GM18870 (cell line): ENCODE data around the gene FCGBP.
"Not testable (repeated sequence)": the region's sequence is repeated elsewhere in the genome, so short reads cannot be mapped to it uniquely, and the experiment has no call there.

Experiments used
- ATAC-seq: cut with Tn5 transposase; IDR thresholded peaks from one replicate; pipeline ENCODE4 v1.9.1; 2021; ENCODE audit warnings: moderate library complexity; ENCODE audit not compliant: unreplicated experiment

FCGBP gene

DNA sequence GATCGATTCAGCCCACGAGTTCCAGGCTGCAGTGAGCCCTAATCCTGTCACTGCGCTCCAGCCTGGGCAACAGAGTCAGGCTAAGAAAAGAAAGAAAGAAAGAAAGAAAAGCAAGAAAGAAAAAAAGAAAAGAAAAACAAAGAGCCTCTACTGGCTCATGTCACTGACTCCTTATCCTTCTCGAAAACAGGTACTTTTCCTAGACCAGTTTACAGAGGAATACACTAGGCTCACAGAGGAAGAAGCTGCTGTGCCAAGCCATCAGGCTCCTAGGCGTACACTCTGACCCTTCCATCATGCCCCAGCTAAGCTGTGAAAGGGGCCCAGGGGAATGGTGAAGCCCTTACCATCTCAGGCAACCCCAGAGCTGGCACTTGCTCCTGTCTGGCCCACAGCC is 41.9 kb downstream of the FCGBP start:
- not testable (repeated sequence) for ATAC-seq

DNA sequence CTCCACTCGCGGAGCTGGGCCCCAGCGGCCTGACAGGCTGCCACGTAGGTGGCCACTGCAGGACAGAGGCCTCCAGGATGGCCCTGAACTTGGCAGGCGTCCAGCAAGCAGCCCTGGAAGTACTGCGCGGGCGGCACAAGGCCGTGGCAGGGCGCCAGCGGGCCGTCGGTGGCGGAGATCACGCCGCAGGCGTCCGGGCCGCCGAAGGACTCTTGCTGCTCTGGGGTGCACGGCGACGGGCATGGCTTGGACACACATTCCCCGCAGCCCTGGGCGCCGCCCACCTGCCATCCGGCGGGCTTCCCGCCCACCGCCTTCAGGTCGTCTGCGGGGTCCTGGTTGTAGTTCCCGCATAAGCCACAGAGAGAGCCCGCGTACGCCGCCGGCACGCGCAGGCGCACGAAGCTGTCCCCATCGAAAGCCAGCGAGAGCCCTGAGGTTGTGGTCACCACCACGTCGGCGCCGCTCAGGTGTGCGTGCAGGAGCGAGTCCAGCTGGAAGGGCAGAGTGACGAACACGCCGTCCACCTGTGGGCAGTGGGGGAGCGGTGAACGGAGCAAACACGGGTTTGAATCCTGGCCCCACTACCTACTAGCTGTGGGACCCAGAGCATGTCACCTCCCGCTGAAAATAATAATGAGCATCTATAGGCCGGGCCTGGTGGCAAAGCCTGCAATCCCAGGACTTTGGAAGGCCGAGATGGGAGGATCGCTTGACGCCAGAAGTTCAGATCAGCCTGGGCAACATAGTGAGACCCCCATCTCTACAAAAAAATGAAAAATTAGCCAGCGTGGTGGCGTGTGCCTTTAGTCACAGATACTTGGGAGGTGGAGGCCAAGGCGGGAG is 42.6 kb downstream of the FCGBP start:
- not testable (repeated sequence) for ATAC-seq

DNA sequence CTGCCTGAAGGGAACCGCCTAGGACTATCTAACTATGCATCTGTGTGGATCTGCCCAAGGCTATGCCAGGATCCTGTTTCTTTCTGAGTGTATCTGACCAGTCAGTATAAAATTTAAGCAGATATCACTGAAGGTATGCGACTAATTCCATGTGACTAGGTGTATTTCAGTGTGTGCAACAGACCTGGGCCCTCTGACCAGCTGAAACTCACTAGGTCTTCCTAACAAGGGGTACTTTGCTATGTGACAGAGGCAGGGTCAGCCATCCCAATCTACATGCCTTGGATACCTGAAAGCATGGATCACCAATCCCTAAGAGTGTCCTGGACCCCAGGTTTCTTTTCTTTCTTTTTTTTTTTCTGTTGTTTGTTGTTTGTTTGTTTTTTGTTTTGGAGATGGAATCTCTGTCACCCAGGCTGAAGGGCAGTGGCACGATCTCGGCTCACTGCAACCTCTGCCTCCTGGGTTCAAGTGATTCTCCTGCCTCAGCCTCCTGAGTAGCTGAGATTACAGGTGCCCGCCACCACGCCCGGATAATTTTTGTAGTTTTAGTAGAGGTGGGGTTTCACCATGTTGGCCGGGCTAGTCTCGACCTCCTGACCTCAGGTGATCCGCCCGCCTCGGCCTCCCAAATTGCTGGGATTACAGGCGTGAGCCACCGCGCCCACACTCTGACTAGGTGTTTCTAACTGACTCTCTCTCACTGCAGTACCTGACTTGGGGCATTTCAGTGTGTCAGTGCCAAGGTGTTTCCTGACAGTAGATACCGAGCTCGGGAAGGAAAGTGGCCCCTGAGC is 43.5 kb downstream of the FCGBP start:
- no peak for ATAC-seq

DNA sequence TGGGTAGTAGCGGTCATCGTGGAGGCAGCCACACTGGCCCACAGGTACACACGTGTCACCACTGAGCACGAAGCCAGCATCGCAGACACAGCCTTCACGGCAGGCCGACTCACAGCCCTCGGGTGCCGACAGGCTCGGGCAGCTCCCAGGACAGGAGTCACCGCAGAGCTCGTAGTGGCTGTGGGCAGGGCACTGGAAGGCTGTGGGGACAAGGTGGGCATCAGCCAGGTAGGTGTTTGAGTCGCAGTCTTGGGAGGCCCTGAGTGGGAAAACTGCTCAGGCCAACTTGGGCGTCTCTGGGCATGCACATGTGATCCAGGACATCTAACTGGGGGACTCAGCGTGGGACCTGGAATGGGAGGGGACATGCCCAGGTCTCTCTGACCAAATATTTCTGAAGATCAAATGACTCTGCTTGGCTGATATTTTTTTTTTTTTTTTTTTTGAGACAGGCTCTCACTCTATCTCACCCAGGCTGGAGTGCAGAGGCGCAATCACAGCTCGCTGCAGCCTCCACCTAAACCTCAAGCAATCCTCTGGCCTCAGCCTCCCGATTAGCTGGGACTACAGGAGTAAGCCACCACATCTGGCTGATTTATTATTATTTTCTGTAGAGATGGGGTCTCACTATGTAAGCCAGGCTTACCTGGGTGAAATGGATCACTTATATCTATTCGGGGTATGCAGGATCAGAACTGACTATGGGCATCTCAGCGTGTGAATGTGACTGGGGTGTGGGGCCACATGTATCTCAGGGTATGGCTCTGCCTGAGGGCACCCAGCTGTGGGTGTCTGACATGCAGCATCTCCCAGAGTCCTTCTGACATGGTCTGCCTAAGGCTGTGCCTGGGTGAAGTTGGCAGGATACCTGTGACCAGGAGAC is 44.3 kb downstream of the FCGBP start:
- not testable (repeated sequence) for ATAC-seq

DNA sequence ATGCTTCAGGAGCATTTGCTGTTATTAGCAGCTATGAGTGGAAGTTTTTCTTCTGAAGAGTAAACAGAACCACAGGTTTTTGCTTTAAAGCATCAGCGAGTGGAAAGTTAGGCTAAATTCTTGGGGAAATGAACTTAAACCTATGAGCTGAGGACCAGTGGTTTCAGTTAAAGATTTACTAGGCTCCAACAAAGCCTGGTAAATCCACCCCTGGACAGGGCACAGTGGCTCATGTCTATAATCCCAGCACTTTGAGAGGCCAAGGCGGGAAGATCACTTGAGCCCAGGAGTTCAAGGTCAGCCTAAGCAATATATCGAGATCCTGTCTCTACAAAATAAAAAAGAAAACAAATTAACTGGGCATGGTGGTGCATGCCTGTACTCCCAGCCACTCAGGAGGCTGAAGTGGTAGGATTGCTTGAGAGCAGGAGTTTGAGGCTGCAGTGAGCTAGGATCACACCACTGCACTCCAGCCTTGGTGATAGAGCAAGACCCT is 46.9 kb downstream of the FCGBP start:
- ATAC-seq = not testable (repeated sequence)

DNA sequence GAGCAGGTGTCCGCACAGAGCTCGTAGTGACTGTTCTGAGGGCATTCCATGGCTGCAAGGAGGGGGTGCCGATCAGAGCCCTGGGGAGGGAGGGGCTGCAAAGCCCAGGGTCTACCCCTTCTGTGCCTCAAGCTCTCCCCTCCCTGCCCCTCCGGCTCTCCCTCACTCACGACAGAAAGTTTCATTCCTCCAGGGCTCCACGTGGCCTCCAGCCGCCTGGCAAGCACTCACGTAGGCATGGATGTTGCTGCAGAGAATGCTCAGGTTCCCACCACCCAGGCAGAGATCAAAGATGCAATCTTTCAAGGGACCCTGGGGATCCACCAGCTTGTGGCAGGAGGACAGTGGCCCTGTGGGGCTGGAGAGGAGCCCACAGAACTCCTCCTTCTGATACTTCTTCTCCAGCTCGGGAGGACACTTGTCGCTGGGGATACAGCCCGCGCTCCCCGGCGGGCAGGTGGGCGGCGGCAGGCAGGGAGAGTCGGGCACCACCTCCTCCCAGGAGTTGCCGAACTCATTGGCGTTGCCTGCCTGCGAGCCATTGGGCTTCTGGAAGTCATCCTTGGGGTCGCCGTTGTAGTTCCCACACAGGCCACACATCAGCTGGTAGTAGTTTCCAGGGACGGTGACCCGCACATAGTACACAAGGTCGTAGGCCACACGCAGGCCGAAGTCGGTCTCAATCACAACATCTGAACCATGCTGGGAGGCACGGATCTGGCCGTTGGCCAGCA is 48.4 kb downstream of the FCGBP start:
- ATAC-seq = not testable (repeated sequence)

DNA sequence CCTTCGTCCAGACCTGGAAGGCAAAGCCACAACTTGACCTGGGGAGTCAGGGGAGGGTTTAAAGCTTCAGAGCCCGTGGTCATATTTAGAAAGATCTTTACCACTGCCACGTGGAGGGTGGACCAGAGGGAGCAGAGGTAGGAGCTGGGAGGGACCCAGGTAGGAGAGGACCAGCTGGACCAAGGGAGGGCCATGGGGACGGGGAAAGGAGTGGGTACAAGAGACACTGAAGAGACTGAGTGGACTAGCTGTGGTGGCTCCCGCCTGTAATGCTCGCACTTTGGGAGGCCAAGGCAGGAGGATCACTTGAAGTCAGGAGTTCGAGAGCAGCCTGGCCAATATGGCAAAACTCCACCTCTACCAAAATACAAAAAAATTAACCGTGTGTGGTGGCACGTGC is 49.7 kb downstream of the FCGBP start:
- not testable (repeated sequence) for ATAC-seq
